ENCODE data around the gene TMEM42.
"Not testable (repeated sequence)": the region's sequence is repeated elsewhere in the genome, so short reads cannot be mapped to it uniquely, and the experiment has no call there.

DNA sequence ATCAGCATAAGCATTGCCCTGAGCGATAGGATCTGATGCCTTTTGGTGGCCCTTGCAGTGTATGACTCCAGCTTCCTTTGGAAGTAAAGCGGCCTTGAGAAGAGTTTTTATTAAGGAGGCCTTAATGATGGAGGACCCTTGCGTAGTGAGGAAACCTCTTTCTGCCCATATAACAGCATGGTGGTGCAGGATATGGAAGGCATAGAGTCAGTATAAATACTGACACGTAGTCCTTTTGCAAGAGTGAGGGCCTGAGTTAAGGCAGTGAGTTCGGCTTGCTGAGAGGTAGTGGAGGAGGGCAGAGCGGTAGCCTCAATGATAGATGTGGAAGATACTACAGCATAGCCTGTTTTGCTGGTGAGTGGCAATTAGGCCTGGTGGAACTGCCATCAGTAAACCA lies 5.0 kb upstream of the TMEM42 start:
- TF ChIP-seq SMAD1 (IDR thresholded peaks at IDR 0.05; ENCODE audit: low read depth, low read length, partially characterized antibody); JUN (IDR thresholded peaks at IDR 0.05; ENCODE audit: borderline replicate concordance, low read depth, low read length); JUN (CRISPR knock-in tag; IDR thresholded peaks at IDR 0.05; ENCODE audit: borderline replicate concordance); ZNF41 (CRISPR knock-in tag; conservative IDR thresholded peaks at IDR 0.05); HMG20B (CRISPR knock-in tag; IDR thresholded peaks at IDR 0.05); ZNF121 (CRISPR knock-in tag; conservative IDR thresholded peaks at IDR 0.05); POLR2AphosphoS5 (IDR thresholded peaks at IDR 0.05; ENCODE audit: control insufficient read depth, insufficient read depth, low read depth, low read length); DPF2 (IDR thresholded peaks at IDR 0.05); MYNN (IDR thresholded peaks at IDR 0.05); MYNN (CRISPR knock-in tag; IDR thresholded peaks at IDR 0.05); PRDM10 (IDR thresholded peaks at IDR 0.05; ENCODE audit: partially characterized antibody); TSHZ1 (CRISPR knock-in tag; IDR thresholded peaks at IDR 0.05); BRF1 (IDR thresholded peaks at IDR 0.05; ENCODE audit: borderline replicate concordance, extremely low read depth, insufficient read length); EZH2 (IDR thresholded peaks at IDR 0.05; ENCODE audit: borderline replicate concordance, low read depth, low read length); MXD1 (CRISPR knock-in tag; IDR thresholded peaks at IDR 0.05; ENCODE audit: borderline replicate concordance, poor library complexity, severe bottlenecking): not testable (repeated sequence)
- TF ChIP-seq, protein P1, sequence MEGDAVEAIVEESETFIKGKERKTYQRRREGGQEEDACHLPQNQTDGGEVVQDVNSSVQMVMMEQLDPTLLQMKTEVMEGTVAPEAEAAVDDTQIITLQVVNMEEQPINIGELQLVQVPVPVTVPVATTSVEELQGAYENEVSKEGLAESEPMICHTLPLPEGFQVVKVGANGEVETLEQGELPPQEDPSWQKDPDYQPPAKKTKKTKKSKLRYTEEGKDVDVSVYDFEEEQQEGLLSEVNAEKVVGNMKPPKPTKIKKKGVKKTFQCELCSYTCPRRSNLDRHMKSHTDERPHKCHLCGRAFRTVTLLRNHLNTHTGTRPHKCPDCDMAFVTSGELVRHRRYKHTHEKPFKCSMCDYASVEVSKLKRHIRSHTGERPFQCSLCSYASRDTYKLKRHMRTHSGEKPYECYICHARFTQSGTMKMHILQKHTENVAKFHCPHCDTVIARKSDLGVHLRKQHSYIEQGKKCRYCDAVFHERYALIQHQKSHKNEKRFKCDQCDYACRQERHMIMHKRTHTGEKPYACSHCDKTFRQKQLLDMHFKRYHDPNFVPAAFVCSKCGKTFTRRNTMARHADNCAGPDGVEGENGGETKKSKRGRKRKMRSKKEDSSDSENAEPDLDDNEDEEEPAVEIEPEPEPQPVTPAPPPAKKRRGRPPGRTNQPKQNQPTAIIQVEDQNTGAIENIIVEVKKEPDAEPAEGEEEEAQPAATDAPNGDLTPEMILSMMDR (IDR thresholded peaks at IDR 0.05 in 2 of 3, conservative IDR thresholded peaks at IDR 0.05 in 1 of 3; ENCODE audit: insufficient read depth in 2 of 3, low read depth in 1 of 3, low read length in 3 of 3) = not testable (repeated sequence)
